H1 (cell line): Measurements from ENCODE around the gene TEX13B. TPM values are rescaled to one million over a fixed set of nuclear protein-coding genes. Genes with fewer than 3 reads are reported as not detected.

Experiments
- CTCF ChIA-PET: fragments of 300-600 bp; sonication (Branson Sonifier 250); formaldehyde crosslinking; loops from one replicate; lab custom pipeline; 2021; ENCODE audit not compliant: partially characterized antibody; lab: Charles Lee
- POLR2A ChIA-PET: fragments of 300-600 bp; sonication (Branson Sonifier 250); formaldehyde crosslinking; loops from one replicate; lab custom pipeline; 2021; ENCODE audit warnings: inconsistent platforms; ENCODE audit not compliant: partially characterized antibody; lab: Charles Lee
- DNase-seq, 2 experiments: peaks; one replicate each; pipeline versions ENCODE4 v3.0.0 to v3.0.0-alpha.2; 2010 to 2022; ENCODE audit warnings: low spot score in 2 of 2, low read depth in 1 of 2, mixed read lengths in 1 of 2
- FAIRE-seq: peaks from 2 replicates; lab custom pipeline; 2011; peaks lifted over from hg19 to GRCh38; lab: Jason Lieb, UNC
- H2AFZ ChIP-seq: 2 replicates; pipeline ENCODE4 v1.8.1; 2012; ENCODE audit warnings: low read length, inconsistent platforms
- H2AK5ac ChIP-seq: 2 replicates; pipeline ENCODE4 v1.6.1; 2013; ENCODE audit warnings: low read depth, low read length
- H2BK120ac ChIP-seq: replicated peaks from 2 replicates; pipeline ENCODE3; 2013; ENCODE audit warnings: low read depth, low read length, inconsistent platforms
- H2BK12ac ChIP-seq: 2 replicates; pipeline ENCODE4 v1.6.1; 2013; ENCODE audit warnings: low read depth, low read length
- H2BK15ac ChIP-seq: 2 replicates; pipeline ENCODE4 v1.6.1; 2013; ENCODE audit warnings: low read length
- H2BK20ac ChIP-seq: 2 replicates; pipeline ENCODE4 v1.6.1; 2013; ENCODE audit warnings: low read length
- H2BK5ac ChIP-seq: 2 replicates; pipeline ENCODE4 v1.6.1; 2013; ENCODE audit warnings: low read depth, low read length
- H3K14ac ChIP-seq: 2 replicates; pipeline ENCODE4 v1.6.1; 2013; ENCODE audit warnings: inconsistent platforms; ENCODE audit not compliant: insufficient read length
- H3K18ac ChIP-seq: 2 replicates; pipeline ENCODE4 v1.6.1; 2013; ENCODE audit warnings: low read length; ENCODE audit errors: extremely low read depth
- H3K23ac ChIP-seq: 2 replicates; pipeline ENCODE4 v1.6.1; 2013; ENCODE audit warnings: inconsistent platforms; ENCODE audit not compliant: insufficient read length
- H3K23me2 ChIP-seq: 2 replicates; pipeline ENCODE4 v1.6.1; 2013; ENCODE audit warnings: low read depth, low read length
- H3K27ac ChIP-seq: 2 replicates; pipeline ENCODE4 v1.6.1; 2011; ENCODE audit warnings: low read depth, low read length, inconsistent platforms
- H3K27me3 ChIP-seq, 4 experiments: replicated peaks in 1 of 4; 1 replicate in 1 of 4; 2 replicates in 3 of 4; pipeline versions ENCODE4 v1.6.1 to v1.8.1; 2011 to 2013; ENCODE audit warnings: low read length in 3 of 4, mild to moderate bottlenecking in 3 of 4, inconsistent platforms in 2 of 4, mixed read lengths in 2 of 4, moderate library complexity in 1 of 4; ENCODE audit not compliant: control insufficient read depth in 3 of 4, insufficient read depth in 3 of 4; ENCODE audit errors: extremely low read depth in 1 of 4
- H3K36me3 ChIP-seq, 4 experiments: 2 replicates each; pipeline versions ENCODE4 v1.6.1 to v1.8.1; 2011 to 2013; ENCODE audit warnings: mild to moderate bottlenecking in 4 of 4, low read length in 3 of 4, moderate library complexity in 2 of 4, control low read depth in 1 of 4, inconsistent platforms in 1 of 4; ENCODE audit not compliant: insufficient read depth in 4 of 4, control insufficient read depth in 2 of 4
- H3K4ac ChIP-seq: replicated peaks from 2 replicates; pipeline ENCODE3; 2013; ENCODE audit warnings: low read length, low read depth, mixed read lengths, inconsistent platforms; ENCODE audit not compliant: insufficient read length
- H3K4me1 ChIP-seq, 4 experiments: replicated peaks in 1 of 4; 1 replicate in 1 of 4; 2 replicates in 3 of 4; pipeline versions ENCODE4 v1.6.1 to v1.8.1; 2011 to 2013; ENCODE audit warnings: low read length in 3 of 4, inconsistent platforms in 2 of 4, mixed read lengths in 1 of 4; ENCODE audit not compliant: insufficient read depth in 4 of 4, control insufficient read depth in 3 of 4
- H3K4me2 ChIP-seq, 2 experiments: 2 replicates each; pipeline versions ENCODE4 v1.6.1 to v1.8.1; 2011 to 2013; ENCODE audit warnings: low read depth in 2 of 2, low read length in 2 of 2, control low read depth in 1 of 2, inconsistent platforms in 1 of 2, mild to moderate bottlenecking in 1 of 2; ENCODE audit not compliant: insufficient read depth in 1 of 2
- H3K4me3 ChIP-seq, 4 experiments: fragments of 200-600, 300-600 bp in 1 of 4; sonication (generic), shearing (Covaris generic), sonication (Bioruptor Twin) in 1 of 4; 2 replicates each; pipeline versions ENCODE4 v1.5.1 to v1.8.1; 2011 to 2016; ENCODE audit warnings: low read length in 4 of 4, low read depth in 3 of 4, control low read depth in 2 of 4, inconsistent platforms in 2 of 4, mild to moderate bottlenecking in 2 of 4, mixed read lengths in 1 of 4, moderate library complexity in 1 of 4; ENCODE audit not compliant: insufficient read depth in 2 of 4; ENCODE audit errors: extremely low read depth in 1 of 4
- H3K56ac ChIP-seq: replicated peaks from 2 replicates; pipeline ENCODE3; 2013; ENCODE audit warnings: low read depth, mild to moderate bottlenecking, mixed read lengths, low read length, inconsistent platforms; ENCODE audit not compliant: insufficient read length
- H3K79me1 ChIP-seq: 2 replicates; pipeline ENCODE4 v1.6.1; 2013; ENCODE audit warnings: low read depth, low read length, control low read depth
- H3K79me2 ChIP-seq, 2 experiments: 2 replicates each; pipeline versions ENCODE4 v1.6.1 to v1.8.1; 2012 to 2013; ENCODE audit warnings: low read length in 2 of 2, mild to moderate bottlenecking in 2 of 2, inconsistent platforms in 1 of 2; ENCODE audit not compliant: insufficient read depth in 2 of 2, control insufficient read depth in 1 of 2
- H3K9ac ChIP-seq, 4 experiments: replicated peaks in 1 of 4; 1 replicate in 1 of 4; 2 replicates in 3 of 4; pipeline versions ENCODE4 v1.6.1 to v1.8.1; 2011 to 2013; ENCODE audit warnings: low read depth in 3 of 4, low read length in 3 of 4, control low read depth in 2 of 4, mild to moderate bottlenecking in 2 of 4, moderate library complexity in 2 of 4, inconsistent platforms in 1 of 4; ENCODE audit errors: extremely low read depth in 1 of 4
- H3K9me3 ChIP-seq, 2 experiments: 2 replicates each; pipeline versions ENCODE4 v1.6.1 to v1.8.1; 2012 to 2013; ENCODE audit warnings: mild to moderate bottlenecking in 2 of 2, moderate library complexity in 2 of 2, control low read depth in 1 of 2, inconsistent platforms in 1 of 2, low read depth in 1 of 2, low read length in 1 of 2, mixed read lengths in 1 of 2; ENCODE audit not compliant: insufficient read depth in 2 of 2
- H4K20me1 ChIP-seq, 2 experiments: replicated peaks in 1 of 2; 2 replicates each; pipeline versions ENCODE3 to v1.8.1; 2011 to 2013; ENCODE audit warnings: inconsistent platforms in 2 of 2, low read length in 2 of 2, mild to moderate bottlenecking in 1 of 2; ENCODE audit not compliant: insufficient read depth in 2 of 2, control insufficient read depth in 1 of 2
- H4K5ac ChIP-seq: 2 replicates; pipeline ENCODE4 v1.6.1; 2013; ENCODE audit warnings: low read length, low read depth, mixed read lengths, inconsistent platforms; ENCODE audit not compliant: insufficient read length
- H4K8ac ChIP-seq: 2 replicates; pipeline ENCODE4 v1.8.0; 2013; ENCODE audit warnings: mild to moderate bottlenecking, moderate library complexity, low read length, inconsistent platforms; ENCODE audit not compliant: insufficient read depth; ENCODE audit errors: extremely low read depth
- H4K91ac ChIP-seq: replicated peaks from 2 replicates; pipeline ENCODE3; 2013; ENCODE audit warnings: low read length, mixed read lengths, inconsistent platforms; ENCODE audit not compliant: insufficient read length
- WGBS, 2 experiments: shearing (Covaris generic) in 1 of 2; methylation state at CpG; one replicate each; pipeline versions ENCODE4 v1.1.6 to v1.1.7; 2013 to 2015; ENCODE audit warnings: low lambda C conversion rate in 2 of 2, mixed read lengths in 2 of 2, inconsistent platforms in 1 of 2, low coverage in 1 of 2, missing lambda C conversion rate in 1 of 2; ENCODE audit not compliant: insufficient replicate concordance in 2 of 2, insufficient coverage in 1 of 2, insufficient read length in 1 of 2; ENCODE audit errors: extremely low coverage in 1 of 2, missing lambda C conversion rate in 1 of 2; 5-methylcytosine and 5-hydroxymethylcytosine counted together
- long read RNA-seq, 2 experiments: library from RNA in 1 of 2; library from capped mRNA in 1 of 2; stranded (forward); transcript quantifications; one replicate each; pipeline ENCODE4 v2.0.0, GENCODE V29; 2021; ENCODE audit warnings: inconsistent platforms in 1 of 2
- polyA minus RNA-seq, 3 experiments: library from RNA; depleted of rRNA, polyadenylated mRNA; stranded (reverse); fragments of >200 nt; gene quantifications; 1 replicate in 2 of 3; 2 replicates in 1 of 3; pipeline ENCODE4 v1.2.3, GENCODE V29; 2011
- polyA plus RNA-seq, 7 experiments: library from polyadenylated mRNA; depleted of rRNA in 3 of 7; stranded (reverse) in 5 of 7; unstranded in 2 of 7; fragments of >200 nt in 5 of 7; fragments of 200-250 nt in 2 of 7; gene quantifications; 1 replicate in 5 of 7; 2 replicates in 1 of 7; 4 replicates in 1 of 7; pipeline versions ENCODE4 v1.2.1 to v1.2.3, GENCODE V29; 2011 to 2013; ENCODE audit warnings: missing spikeins in 2 of 7, mixed read lengths in 2 of 7
- total RNA-seq: library from RNA; stranded (reverse); fragmentation: NEBNext Ultra II Directional; extraction: Animal tissue kit (Norgen Biotek cat#: 25700); gene quantifications from 2 replicates; pipeline ENCODE4 v1.2.1, GENCODE V29; 2021
- TF ChIP-seq, protein P1 (sequence below): IDR thresholded peaks from 2 replicates; pipeline ENCODE4 v1.6.1; 2012; ENCODE audit warnings: inconsistent platforms
- TF ChIP-seq, protein P2 (sequence below): IDR thresholded peaks from 2 replicates; pipeline ENCODE4 v1.6.1; 2012; ENCODE audit warnings: low read length, inconsistent platforms

The TEX13B gene, protein sequence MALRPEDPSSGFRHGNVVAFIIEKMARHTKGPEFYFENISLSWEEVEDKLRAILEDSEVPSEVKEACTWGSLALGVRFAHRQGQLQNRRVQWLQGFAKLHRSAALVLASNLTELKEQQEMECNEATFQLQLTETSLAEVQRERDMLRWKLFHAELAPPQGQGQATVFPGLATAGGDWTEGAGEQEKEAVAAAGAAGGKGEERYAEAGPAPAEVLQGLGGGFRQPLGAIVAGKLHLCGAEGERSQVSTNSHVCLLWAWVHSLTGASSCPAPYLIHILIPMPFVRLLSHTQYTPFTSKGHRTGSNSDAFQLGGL
- total RNA-seq (0.32 TPM in 1 of 2 replicates, not detected in the other), polyA plus RNA-seq (2011; rRNA removed) (0.06 and 0.11 TPM in 2 replicates), polyA minus RNA-seq (2011; rRNA and poly(A)+ RNA removed) (not detected in 2 replicates)
- polyA plus RNA-seq (2011; cell fraction: cytosol; rRNA removed): 0.23 TPM
- 0.29 TPM for polyA plus RNA-seq (2011; cell fraction: nucleus; rRNA removed)
- polyA plus RNA-seq (2012, experiment 1 of 2): 0.13 to 0.20 TPM (median 0.15 TPM) in 3 of 4 replicates, not detected in the other
- not detected for polyA plus RNA-seq (2012, experiment 2 of 2)
- polyA plus RNA-seq (2013, experiment 1 of 2): 0.24 TPM
- polyA plus RNA-seq (2013, experiment 2 of 2): 0.26 TPM
- not detected for polyA minus RNA-seq (2011; cell fraction: cytosol; rRNA and poly(A)+ RNA removed)
- polyA minus RNA-seq (2011; cell fraction: nucleus; rRNA and poly(A)+ RNA removed): 0.90 TPM
- long read RNA-seq, experiment 1, partial matches to known transcripts: 0 of 2 reads
- long read RNA-seq, experiment 1, other reads (novel, unspliced or antisense): 2 of 2 reads
- long read RNA-seq, experiment 2: 0 reads

DNA sequence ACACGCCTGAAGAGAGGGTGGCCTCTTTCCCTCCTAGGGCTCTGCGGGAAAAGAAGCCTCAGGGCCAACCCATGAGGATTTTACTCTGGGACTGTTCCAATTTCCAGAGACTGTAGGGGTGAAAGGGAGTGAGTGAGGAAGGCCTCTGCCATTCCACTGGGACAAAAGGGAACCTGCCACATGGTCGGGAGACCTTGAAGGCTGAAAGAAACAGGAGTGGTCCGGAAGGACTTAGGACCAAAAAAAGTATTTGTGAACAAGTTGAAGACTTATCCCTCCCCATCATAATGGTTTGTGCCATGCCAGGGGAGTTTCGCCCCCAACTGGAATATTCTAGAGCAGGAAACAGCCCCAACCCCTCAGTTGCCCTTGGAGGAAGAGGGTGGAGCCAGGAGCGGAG, at the start of gene TEX13B:
Gene TEX13B, minus strand, starts transcription at position 15 of the 400 bp plus-strand sequence. CDS start 243 bp downstream, outside the sequence.
- Histone ChIP-seq H3K79me1 (no peaks in the 10 kb centered on the region), H4K91ac (no peak within 1 kb of the TSS), H2AK5ac (no peak within 1 kb of the TSS), H2BK15ac (no peak within 1 kb of the TSS), H2BK5ac (no peak within 1 kb of the TSS), H3K18ac (no peak within 1 kb of the TSS), H3K9ac (no peak within 1 kb of the TSS), H2AFZ (no peak within 1 kb of the TSS), H3K23me2 (no peaks in the 10 kb centered on the region)
- FAIRE-seq: no peak
- TF ChIP-seq, protein P1, sequence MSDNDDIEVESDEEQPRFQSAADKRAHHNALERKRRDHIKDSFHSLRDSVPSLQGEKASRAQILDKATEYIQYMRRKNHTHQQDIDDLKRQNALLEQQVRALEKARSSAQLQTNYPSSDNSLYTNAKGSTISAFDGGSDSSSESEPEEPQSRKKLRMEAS: peak; percentile 36; the same call in 1 of the 2 replicates
- TF ChIP-seq, protein P2, sequence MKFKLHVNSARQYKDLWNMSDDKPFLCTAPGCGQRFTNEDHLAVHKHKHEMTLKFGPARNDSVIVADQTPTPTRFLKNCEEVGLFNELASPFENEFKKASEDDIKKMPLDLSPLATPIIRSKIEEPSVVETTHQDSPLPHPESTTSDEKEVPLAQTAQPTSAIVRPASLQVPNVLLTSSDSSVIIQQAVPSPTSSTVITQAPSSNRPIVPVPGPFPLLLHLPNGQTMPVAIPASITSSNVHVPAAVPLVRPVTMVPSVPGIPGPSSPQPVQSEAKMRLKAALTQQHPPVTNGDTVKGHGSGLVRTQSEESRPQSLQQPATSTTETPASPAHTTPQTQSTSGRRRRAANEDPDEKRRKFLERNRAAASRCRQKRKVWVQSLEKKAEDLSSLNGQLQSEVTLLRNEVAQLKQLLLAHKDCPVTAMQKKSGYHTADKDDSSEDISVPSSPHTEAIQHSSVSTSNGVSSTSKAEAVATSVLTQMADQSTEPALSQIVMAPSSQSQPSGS: no peak
- TF ChIP-seq, all 59 proteins: peak for 1
- H2BK120ac ChIP-seq: no peak within 1 kb of the TSS
- peaks cover 0 to 4% (median 0%) of the 10 kb centered on the region in 4 experiments; a peak in 2 of 8 replicates for H3K36me3 ChIP-seq
- H4K5ac ChIP-seq: no peak within 1 kb of the TSS
- no peak within 1 kb of the TSS for H3K4me3 ChIP-seq
- DNase-seq: no peak
- peaks cover 0 to 5% (median 4%) of the 10 kb centered on the region in 4 experiments; a peak in 4 of 7 replicates for H3K4me1 ChIP-seq
- no peak within 1 kb of the TSS for H3K4ac ChIP-seq
- H2BK20ac ChIP-seq: no peak within 1 kb of the TSS
- no peaks in the 10 kb centered on the region for H3K9me3 ChIP-seq
- no peaks in the 10 kb centered on the region for H3K27me3 ChIP-seq
- no peaks in the 10 kb centered on the region for H4K20me1 ChIP-seq
- H3K79me2 ChIP-seq: no peaks in the 10 kb centered on the region
- H3K4me2 ChIP-seq: no peak within 1 kb of the TSS
- H4K8ac ChIP-seq: no peak within 1 kb of the TSS
- 88% methylated on average over 6 of the region's 6 CpGs; no CpG with 5 or more reads in 1 of the 2 experiments for WGBS, 2 experiments
- no peak within 1 kb of the TSS for H3K14ac ChIP-seq
- ChIA-PET CTCF (no interaction called here), POLR2A (no interaction called here)
- H3K23ac ChIP-seq: no peak within 1 kb of the TSS
- H3K56ac ChIP-seq: no peak within 1 kb of the TSS
- H3K27ac ChIP-seq: no peak within 1 kb of the TSS
- no peak within 1 kb of the TSS for H2BK12ac ChIP-seq
